ENCODE data around the gene PPIF.
"Not testable (repeated sequence)": the region's sequence is repeated elsewhere in the genome, so short reads cannot be mapped to it uniquely, and the experiment has no call there.

PPIF gene

GRCh38 chr10:79335094-79335469, 12.2 kb upstream of the PPIF start:
- H3K27ac ChIP-seq = no peak overlapping the region

GRCh38 chr10:79335470-79336235, 11.6 kb upstream of the PPIF start:
- no peak overlapping the region for H3K27ac ChIP-seq
- TF ChIP-seq CTCF (conservative IDR thresholded peaks at IDR 0.05) = no peak

More at GRCh38 chr10:79335094-79335469, 12.2 kb upstream of the PPIF start:
- TF ChIP-seq CTCF (conservative IDR thresholded peaks at IDR 0.05) = no peak

- no peak for TF ChIP-seq CTCF (conservative IDR thresholded peaks at IDR 0.05)
- H3K27ac ChIP-seq = no peak overlapping the region
Observed at GRCh38 chr10:79336276-79336675, 11.0 kb upstream of the PPIF start.

- H3K27ac ChIP-seq = no peak overlapping the region
- TF ChIP-seq CTCF (conservative IDR thresholded peaks at IDR 0.05) = no peak
Observed at GRCh38 chr10:79336739-79337138, 10.5 kb upstream of the PPIF start.

- H3K27ac ChIP-seq = not testable (repeated sequence)
Observed at GRCh38 chr10:79337783-79338469, 9.3 kb upstream of the PPIF start.

GRCh38 chr10:79339266-79339665, 8.0 kb upstream of the PPIF start:
- TF ChIP-seq CTCF (conservative IDR thresholded peaks at IDR 0.05) = no peak
- no peak overlapping the region for H3K27ac ChIP-seq

GRCh38 chr10:79340646-79341244, 6.5 kb upstream of the PPIF start:
- no peak overlapping the region for H3K27ac ChIP-seq
- no peak for TF ChIP-seq CTCF (conservative IDR thresholded peaks at IDR 0.05)
